MM.1S (cell line): ENCODE data around the gene ERVK3-1.

Source experiments
- EZH2 ChIP-seq: fragments of 300-600 bp; sonication (generic); optimal IDR thresholded peaks from 2 replicates; pipeline ENCODE3; 2017; ENCODE audit warnings: low read depth, mild to moderate bottlenecking, antibody characterized with exemption, low read length, mixed read lengths
- EZH2phosphoT487 ChIP-seq: fragments of 300-600 bp; sonication (generic); IDR thresholded peaks from 2 replicates; pipeline ENCODE4 v1.6.1; 2018; ENCODE audit warnings: antibody characterized with exemption, low read length
- TF ChIP-seq, protein P1 (sequence below): fragments of 300-600 bp; sonication (generic); IDR thresholded peaks from 2 replicates; pipeline ENCODE4 v1.5.1; 2016; ENCODE audit warnings: antibody characterized with exemption, low read length, mixed read lengths

- TF ChIP-seq EZH2 = no peak
- TF ChIP-seq, protein P1, sequence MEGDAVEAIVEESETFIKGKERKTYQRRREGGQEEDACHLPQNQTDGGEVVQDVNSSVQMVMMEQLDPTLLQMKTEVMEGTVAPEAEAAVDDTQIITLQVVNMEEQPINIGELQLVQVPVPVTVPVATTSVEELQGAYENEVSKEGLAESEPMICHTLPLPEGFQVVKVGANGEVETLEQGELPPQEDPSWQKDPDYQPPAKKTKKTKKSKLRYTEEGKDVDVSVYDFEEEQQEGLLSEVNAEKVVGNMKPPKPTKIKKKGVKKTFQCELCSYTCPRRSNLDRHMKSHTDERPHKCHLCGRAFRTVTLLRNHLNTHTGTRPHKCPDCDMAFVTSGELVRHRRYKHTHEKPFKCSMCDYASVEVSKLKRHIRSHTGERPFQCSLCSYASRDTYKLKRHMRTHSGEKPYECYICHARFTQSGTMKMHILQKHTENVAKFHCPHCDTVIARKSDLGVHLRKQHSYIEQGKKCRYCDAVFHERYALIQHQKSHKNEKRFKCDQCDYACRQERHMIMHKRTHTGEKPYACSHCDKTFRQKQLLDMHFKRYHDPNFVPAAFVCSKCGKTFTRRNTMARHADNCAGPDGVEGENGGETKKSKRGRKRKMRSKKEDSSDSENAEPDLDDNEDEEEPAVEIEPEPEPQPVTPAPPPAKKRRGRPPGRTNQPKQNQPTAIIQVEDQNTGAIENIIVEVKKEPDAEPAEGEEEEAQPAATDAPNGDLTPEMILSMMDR = no peak
- TF ChIP-seq EZH2phosphoT487 = no peak
Measured at GRCh38 chr19:58268344-58268743, 36.8 kb upstream of the ERVK3-1 start.
